GM19025 (cell line): ENCODE measurements around the gene RNF212.

Experiments
- ATAC-seq: cut with Tn5 transposase; IDR thresholded peaks from one replicate; pipeline ENCODE4 v1.9.1; 2021; ENCODE audit warnings: mild to moderate bottlenecking, low read depth, moderate library complexity; ENCODE audit not compliant: unreplicated experiment

The RNF212 gene

DNA sequence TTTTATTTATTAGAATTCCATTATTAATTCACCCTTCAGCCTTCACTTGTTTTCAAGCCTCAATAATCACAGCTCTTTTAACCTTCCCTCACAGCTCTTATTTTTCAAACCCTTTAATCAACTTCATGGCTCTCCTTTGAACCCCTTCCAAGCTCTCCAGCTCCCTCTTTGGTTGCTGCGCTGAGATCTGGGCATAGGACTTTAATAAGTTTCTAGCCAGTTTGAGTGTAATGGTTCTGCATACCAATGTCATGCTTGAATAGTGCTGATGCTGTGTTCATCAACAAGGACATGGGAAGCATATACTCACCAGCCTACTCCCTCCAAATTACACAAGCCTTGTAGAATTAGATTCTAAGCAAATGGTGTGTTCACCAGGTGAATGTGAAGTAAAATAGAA lies 3.5 kb upstream of the RNF212 start:
- no peak for ATAC-seq

DNA sequence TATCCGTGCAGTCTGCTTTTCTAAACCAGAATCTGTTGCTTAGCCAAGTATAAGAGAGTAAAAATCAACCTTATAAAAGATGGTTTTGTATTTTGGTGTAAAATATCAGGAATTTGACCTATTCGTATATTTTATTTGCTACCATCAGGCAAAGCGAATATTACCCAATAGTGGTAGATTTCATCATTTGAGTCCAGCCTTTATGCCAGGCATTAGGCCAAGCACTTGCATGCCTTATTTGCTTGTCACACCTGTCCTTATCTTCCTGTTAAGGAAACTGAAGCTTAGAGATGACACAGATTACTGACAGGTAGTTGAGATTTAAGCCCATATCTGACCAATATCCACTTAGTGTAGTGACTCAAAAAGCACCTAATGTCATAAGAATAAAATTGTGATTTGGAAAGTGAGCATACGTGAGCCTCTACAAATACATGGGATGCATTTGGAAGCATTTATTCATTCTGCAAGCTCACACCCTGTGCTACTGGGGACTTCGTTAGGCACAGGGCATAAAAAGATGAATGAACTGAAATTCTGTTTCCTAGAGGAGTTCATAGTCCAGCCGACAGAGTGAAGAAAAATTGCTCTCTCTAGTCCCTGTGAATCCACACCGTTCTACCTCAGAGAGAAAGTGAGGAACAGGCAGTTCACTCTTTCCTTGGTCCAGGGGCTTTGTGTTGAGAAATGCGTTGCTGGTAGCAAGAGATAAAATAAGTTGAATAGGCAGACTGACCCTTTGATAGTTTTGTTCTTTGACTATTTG lies 2.3 kb upstream of the RNF212 start:
- no peak for ATAC-seq

DNA sequence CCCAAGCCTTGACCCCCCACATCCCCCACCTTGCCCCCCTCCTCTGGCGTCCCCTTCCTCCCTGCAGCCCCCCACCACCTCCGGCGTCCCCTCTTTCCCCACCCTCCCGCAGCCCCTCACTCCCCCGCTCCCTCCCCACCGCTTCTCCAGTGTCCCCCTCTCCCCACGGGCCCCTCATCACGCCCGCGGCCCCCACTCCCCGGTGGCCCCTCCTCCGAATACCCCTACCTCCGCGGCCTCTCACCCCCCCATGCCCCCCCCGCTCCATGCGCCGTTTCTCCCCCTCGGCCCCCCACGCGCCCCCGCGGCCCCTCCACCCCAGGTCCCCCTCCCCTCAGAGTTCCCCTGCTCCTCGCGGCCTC lies 562 bp downstream of the RNF212 start:
- ATAC-seq = no peak

DNA sequence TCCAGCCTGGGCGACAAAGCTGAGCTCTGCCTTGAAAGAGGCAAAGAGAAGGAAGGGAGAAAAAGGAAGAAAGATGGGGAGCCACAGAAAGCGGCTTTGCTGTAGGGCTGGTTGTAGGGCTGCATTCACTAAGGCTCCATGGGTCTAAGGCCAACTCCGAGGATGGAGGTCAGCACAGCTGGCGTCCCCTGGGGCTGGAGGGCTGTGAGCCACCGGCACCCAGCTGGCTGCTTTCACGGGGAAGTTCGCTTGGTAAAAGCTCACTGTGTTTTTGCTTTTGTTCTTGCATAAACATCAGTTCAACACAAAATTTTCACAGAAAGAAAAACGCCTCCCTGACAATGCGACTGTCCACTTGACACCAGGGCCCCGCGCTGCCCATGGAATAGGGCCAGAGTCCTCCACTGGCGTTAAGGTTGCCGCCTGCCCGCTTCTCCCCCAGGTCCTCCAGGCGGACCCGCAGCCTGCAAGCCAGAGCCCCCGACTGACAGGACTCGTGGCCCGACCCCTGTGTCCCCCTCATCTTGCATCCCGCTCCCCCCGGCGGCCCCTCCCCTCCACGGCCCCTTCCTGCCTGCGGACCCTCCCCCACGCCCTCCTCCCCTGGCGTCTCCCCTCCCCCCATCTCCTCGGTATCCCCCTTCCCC lies 1.1 kb downstream of the RNF212 start:
- ATAC-seq = no peak

DNA sequence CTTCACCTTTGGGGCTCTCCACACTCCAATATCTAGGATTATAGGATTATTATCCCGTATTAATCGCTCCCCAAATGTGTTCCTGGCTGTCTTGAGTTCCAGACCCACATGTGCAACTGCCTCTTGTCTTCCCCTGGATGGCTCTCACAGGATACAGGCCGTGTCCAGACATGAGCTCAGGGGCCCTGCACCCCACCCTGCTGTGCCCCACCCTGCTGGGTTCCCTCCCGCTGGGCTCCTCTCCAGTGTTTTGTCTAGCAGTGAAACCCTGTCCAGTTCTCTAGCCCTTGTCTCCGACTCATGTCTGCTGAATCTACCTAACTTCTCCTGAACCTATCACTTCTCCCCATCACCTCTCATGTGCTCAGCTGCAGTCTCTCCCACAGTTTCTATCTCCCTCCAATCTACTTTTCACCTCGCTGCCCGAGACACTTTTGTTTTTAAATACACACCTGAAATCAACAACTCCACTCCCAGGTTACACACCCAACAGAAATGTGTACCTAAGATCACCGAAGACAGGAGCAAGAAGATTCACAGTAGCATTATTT lies 2.0 kb downstream of the RNF212 start:
- no peak for ATAC-seq

DNA sequence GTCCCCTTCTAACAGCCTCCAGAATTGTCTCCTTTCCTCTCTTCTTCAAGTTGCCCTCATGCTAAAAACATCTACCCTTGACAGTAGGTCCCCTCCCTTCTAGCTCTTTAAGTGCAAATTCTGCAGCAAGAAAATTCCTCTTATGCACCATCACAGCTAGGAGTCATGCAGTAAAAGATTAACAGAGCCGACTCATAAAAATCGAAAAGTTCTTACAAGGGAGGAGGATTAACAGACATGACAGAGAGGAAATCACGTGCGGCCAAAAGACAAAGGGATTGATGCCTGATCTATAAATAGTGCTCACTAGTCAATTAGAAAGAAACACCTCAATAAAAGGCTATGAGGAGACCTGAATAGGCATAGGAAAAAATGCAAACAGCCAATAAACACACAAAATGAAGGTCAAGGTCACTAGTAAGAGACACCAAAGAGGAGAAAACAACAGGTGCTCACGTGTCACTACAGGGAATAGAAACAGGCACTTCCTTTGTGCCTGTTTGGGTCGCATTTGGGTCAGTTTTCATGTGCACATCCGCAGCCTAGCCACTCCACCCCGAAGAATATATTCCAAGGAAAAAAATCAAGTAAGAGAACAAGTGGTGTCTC lies 3.4 kb downstream of the RNF212 start:
- ATAC-seq = no peak

DNA sequence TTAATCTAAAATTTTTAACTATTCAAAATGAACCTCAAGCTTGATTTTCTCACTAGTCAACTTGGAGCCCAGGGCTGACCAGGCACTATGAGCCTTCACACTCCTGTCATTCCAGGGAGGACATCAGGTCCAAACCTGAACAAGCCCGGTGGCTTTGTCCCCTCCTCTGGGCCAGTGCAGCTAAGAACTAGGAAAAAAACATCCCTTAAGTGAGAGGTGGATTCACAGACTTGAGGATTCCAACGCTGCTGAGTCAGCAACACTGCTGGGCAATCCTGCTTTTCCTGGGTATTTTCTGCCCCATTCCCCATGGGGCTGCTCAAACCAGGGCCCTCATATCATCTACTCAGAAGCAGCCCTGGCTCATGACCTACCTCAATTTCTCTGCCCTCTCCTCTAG lies 4.0 kb downstream of the RNF212 start:
- ATAC-seq = no peak

DNA sequence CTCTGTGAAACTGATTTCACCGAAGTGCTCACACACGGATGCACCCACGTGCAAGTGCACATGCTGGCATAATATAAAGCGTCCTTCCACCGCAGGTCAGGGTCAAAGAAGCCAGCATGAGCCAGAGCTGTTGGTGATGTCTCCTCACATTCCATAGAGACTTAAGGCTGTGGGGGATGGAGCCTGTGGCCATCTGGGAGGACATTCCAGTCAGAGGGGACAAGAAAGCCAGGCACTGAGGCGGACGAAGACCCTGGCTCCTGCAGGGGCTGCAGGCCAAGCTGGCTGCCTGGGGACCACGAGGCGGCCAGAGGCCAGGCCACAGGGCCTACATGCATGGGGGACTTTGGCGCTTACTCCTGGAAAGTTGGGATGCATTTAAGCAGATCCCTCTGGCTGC lies 7.7 kb downstream of the RNF212 start:
- no peak for ATAC-seq

DNA sequence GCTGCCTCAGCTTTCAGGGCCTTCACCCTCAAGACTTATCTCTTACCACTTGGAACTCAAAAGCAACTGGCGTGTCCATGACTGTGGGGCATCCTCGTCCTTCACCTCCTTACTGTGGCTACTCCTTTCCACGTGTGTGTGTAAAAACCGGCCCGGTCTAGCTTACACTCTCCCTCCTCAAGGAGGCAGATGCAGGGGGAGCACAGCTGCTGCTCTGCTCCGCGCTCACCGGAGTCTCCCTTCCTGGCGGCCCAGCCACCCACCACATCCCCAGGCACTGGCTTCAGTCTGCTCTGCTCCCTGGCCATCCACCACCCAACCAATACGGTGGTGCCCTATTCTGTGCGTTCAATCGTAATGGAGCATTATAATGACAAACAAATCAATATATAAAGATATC lies 8.3 kb downstream of the RNF212 start:
- ATAC-seq = no peak

DNA sequence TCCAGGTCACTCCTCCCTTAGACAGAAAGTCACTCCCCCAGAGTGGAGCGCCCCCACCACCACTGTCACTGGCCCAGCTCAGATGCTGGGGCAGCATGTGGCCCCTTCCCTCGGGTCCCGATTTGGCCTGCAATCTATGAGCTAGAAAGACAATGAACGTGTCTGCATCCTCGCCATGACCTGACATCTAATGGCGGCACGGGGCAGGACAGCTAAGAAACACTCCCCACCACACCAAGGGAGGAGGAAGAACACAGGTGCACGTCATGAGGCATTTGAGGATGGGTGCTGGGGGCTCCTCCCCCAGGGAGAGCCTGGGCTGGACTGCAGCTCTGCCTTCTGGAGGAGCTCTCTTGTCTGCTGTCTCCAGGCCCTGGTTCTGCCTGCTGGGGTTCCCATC lies 8.7 kb downstream of the RNF212 start:
- ATAC-seq = no peak

DNA sequence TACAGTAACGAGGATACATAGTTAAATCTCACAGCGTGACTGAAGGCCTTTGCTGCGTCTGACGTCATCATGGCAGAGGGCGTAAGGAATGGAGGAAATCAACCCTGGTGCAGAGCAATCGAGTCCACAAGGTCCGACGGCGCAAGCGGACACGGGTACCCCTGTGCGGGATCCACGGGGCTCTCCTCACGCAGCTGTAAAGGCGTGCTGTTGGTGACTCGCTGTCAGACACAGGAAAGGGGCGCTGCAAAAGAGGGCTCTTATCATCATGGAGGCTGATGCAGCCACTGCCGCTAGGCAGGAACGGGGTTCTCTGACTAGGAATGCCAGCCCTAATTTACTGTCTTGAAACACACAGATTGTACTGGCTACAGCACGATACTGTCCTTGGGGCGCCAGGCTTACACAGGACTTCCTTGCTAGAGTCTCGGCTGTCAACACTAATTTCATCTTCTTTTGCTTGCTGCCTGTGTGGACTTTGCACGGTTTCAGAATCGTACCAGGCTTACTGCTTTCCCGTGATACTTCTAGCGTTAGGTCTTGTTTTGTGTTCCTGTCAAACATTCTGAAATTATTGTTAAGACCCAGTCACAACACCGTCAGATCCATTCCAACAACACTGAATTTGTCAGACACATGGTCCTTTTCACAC lies 13.6 kb downstream of the RNF212 start:
- no peak for ATAC-seq

DNA sequence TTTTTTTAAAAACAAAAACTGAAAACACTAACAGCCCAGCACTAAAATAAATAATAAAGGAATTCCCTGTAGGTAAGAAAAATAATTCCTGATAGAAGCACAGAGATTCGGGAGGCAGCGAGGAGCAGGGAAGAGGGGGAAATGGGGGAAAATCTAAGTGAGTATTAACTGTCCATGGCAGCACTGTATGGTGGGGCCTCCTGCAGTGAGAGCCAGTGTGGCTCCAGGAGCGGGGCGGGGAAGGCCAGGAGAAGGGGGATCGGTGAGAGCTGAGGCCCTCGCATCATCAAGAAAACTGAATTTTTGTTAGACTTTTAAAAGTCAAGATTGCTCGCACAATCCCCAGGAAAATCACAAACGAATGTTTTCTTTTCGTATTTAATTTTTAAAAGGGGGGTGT lies 14.1 kb downstream of the RNF212 start:
- no peak for ATAC-seq

DNA sequence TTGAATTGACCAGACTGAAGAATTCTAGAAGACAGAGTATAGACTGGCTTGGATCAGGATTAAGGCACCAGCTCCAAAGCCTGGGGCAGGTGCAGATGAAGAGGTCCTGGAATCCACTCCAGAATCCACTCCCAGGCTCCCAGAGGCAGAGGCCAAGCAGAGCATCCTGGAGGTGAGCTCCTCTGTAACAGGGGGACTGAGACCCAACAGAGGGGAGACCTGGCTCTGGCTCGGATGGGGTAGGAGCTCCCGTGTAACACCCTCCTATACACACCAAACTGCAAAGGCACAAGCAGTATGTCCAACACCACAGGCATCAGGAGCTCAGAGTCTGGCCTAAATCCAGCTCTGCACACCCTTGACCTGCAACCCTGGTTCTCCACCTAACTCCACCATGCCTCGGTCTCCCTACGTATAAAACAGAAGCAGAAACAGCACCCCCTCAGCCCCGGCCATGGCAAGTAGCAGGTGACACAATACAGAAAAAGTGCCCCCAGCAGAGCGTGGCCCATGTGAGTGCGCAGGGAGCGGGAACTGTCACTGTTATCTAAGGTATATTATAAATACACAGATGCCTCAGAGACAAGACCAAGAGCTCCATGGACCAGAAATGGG lies 14.9 kb downstream of the RNF212 start:
- ATAC-seq = no peak

DNA sequence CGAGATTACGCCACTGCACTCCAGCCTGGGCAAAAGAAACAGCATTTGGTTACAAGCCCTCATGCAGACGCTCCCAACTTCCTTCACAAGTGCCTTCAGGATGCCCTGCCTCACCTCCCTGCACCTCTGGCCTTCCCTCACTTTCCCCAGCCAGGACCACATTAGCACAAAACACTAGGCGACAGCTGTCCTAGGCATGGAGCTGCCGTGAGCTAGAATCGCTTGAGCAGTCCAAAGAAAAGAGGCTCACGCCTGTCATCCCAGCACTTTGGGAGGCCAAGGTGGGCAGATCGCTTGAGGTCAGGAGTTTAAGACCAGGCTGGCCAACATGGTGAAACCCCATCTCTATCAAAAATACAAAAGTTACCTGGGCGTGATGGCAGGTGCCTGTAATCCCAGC lies 15.8 kb downstream of the RNF212 start:
- no peak for ATAC-seq

DNA sequence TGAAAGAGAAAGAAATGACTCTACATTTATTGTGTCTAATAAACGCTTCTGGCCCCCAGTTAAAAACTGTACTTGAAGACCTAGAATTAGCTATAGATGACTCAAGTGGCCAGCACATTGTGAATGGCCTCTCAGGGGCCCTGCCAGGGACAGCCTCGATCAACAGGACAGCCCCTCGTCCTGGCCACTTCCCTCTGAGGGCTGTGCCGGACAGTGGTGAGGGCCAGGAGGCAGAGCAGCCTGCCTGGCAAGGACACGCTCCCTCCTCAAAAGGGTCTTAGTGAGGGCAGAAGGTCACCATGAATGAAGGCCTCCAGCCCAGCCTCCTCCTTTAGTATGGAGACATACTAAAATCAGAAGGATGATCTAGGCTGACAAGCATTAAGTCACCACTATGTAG lies 16.5 kb downstream of the RNF212 start:
- ATAC-seq = no peak

DNA sequence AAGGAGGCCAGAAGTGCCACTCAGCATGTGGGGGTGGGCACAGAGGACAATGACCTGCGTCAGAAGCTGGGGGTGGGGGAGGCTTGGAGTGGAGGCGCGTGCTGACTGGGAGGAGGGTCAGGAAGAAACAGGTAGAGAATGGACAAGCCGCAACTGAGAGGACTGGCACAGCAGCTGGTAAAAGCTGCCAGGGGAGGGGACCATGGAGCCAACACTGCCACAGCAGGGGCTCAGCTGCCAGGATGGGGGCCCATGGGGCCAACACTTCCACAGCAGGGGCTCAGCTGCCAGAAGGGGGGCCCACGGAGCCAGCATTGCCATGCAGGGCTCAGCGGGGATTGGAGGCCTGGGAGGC lies 19.1 kb downstream of the RNF212 start:
- ATAC-seq = no peak

DNA sequence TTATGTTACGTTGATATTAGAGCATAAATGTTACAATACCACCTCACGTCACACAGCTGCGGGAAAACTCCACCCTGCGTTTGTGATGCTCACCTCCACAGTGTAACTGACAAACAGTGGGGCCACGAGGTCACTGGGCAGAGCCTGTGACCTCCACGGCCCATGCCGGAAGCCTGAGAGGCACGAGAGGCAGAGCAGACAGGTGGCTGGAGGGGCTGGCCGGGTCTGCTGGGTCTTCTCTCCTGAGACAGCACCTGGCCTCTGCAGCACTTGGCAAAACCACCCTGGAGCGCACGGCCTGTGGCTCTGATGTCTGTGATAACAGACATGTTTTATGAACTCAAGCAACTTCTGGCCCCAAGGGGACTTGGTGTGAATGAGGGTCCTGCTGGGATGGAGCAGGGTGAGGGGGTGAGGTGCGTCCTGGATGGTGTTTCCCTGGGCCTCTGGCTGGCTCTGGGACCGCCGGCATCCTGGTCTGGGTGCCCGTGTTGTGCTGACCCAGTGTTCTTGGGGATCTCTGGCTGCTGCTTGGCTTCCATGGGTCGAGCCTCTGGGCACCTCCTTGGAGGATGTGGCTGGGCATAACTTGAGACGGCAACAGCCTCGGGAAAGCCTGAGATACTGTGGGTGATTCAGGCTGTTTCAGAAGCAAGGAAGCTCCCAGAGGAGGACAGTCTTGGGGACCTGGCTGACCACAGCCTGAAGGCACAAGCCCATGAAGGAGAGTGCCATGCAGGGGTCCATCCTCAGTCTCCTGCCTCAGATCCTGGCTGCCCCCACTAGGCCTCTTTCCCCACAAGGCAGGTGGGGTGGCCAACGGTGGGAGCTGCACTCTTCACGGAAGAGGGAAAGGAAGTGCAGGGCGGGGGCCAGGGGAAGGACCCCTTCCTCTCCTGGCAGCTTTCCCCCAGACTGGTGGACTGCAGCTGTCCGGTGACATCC lies 19.7 kb downstream of the RNF212 start:
- ATAC-seq = no peak

DNA sequence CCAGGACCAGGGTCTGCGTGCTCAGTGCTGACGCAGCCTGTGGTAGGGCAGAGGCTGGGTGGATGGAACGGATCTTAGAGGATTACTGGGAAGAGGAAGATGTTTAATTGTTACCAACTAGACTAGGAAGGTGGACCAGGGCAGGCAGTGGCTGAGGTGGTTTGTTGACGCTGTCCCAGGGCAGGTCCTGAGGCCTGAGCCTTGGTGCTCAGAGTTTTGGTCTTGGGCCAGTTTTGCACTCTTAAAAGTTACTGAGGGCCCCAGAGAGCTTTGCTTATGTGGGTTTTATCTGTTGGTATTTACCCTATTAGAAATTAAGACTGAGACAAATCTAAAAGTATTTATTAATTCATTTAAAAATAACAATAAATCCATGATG lies 20.4 kb downstream of the RNF212 start:
- ATAC-seq = no peak

DNA sequence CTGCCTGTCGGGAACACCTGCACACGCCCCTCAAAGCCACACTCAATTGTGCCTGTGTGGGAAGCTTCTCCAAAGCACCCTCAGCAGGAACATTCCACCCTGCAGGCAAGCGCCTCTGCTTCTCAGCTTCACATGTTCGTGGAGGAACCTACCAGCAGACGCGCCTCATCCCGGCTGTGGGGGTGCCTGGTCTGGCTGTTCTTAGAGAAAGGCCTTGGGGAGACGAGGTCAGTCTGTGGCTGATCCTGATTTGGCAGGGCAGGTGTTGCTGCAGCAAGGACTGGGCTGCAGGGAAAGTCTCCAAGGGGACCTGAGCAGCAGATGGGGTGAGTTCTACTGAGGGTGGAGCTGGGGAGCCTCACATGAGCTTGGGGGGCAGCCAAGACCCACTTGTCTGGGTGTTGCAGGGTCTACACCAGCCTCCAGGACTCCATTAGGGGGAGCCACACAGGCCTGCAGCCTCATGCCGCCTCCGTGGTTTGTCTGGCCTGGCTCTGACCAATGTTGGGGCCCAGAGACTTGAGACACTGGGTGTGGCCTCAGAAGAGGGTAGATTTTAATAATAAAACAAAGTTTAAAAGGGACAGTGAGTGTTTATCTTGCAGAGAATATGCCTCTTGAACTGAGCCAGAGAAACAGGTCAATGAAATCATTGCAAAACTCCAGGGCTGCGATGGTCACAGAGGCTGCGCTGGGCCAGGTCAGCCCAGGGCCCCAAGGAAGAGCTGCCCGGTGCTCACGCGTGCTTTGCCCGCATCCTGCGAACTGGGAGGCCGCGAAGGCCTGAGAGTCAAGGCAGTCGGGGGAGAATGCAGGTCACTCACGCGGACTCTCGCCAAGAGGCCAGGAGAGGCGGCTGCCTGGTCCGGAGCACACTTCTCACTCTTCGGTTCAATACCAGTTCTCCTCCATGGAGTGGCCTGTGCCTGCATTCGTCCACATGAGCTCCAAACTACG lies 21.1 kb downstream of the RNF212 start:
- no peak for ATAC-seq
